ENCODE data around the gene OR2AG2. TPM values are rescaled to one million over a fixed set of nuclear protein-coding genes. Genes with fewer than 3 reads are reported as not detected.
A peak's percentile ranks its signal among the peaks of the same experiment; 100 is the strongest.

Gene OR2AG2
- total RNA-seq, 1 donor from 2014 or later, result 0.48 TPM

- no peak overlapping the region for H3K4me3 Mint-ChIP-seq (ENCODE audit: low read depth)
- no peaks in the 10 kb centered on the region for H3K27me3 Mint-ChIP-seq
- no peaks in the 10 kb centered on the region for H3K4me1 Mint-ChIP-seq (ENCODE audit: low read depth)
- no peaks in the 10 kb centered on the region for H3K36me3 Mint-ChIP-seq (ENCODE audit: insufficient read depth)
- TF ChIP-seq CTCF (IDR thresholded peaks at IDR 0.05; ENCODE audit: unreplicated experiment), result no peak
- H3K9me3 Mint-ChIP-seq (ENCODE audit: low read depth), result no peaks in the 10 kb centered on the region
- no peak overlapping the region for H3K27ac Mint-ChIP-seq
- no peak for DNase-seq (ENCODE audit: low spot score, unreplicated experiment)
Observed at GRCh38 chr11:6778518-6778917, 6.7 kb upstream of the OR2AG2 start.

GRCh38 chr11:6757373-6757967 lies 14.3 kb downstream of the OR2AG2 start:
- TF ChIP-seq CTCF (IDR thresholded peaks at IDR 0.05; ENCODE audit: unreplicated experiment), result peak; percentile 67

GRCh38 chr11:6755953-6756347 lies 15.8 kb downstream of the OR2AG2 start:
- DNase-seq (ENCODE audit: low spot score, unreplicated experiment), result no peak
- TF ChIP-seq CTCF (IDR thresholded peaks at IDR 0.05; ENCODE audit: unreplicated experiment), result no peak
- no peaks in the 10 kb centered on the region for H3K36me3 Mint-ChIP-seq (ENCODE audit: insufficient read depth)
- no peak overlapping the region for H3K27ac Mint-ChIP-seq
- H3K27me3 Mint-ChIP-seq, result peaks cover under 1% of the 10 kb centered on the region
- H3K4me3 Mint-ChIP-seq (ENCODE audit: low read depth), result no peak overlapping the region
- peaks cover 15% of the 10 kb centered on the region for H3K4me1 Mint-ChIP-seq (ENCODE audit: low read depth)
- H3K9me3 Mint-ChIP-seq (ENCODE audit: low read depth), result peaks cover under 1% of the 10 kb centered on the region

More at GRCh38 chr11:6757373-6757967, 14.3 kb downstream of the OR2AG2 start:
- Mint-ChIP-seq H3K9me3 (ENCODE audit: low read depth) (peaks cover 2% of the 10 kb centered on the region), H3K4me3 (ENCODE audit: low read depth) (no peak overlapping the region), H3K4me1 (ENCODE audit: low read depth) (peaks cover 15% of the 10 kb centered on the region), H3K27ac (no peak overlapping the region), H3K27me3 (no peaks in the 10 kb centered on the region), H3K36me3 (ENCODE audit: insufficient read depth) (no peaks in the 10 kb centered on the region)
- peak; percentile 16 for DNase-seq (ENCODE audit: low spot score, unreplicated experiment)

- TF ChIP-seq CTCF (IDR thresholded peaks at IDR 0.05; ENCODE audit: unreplicated experiment), result peak; percentile 81
- Mint-ChIP-seq H3K4me1 (ENCODE audit: low read depth) (peaks cover 15% of the 10 kb centered on the region), H3K27ac (no peak overlapping the region), H3K4me3 (ENCODE audit: low read depth) (no peak overlapping the region), H3K27me3 (peaks cover 3% of the 10 kb centered on the region), H3K36me3 (ENCODE audit: insufficient read depth) (no peaks in the 10 kb centered on the region), H3K9me3 (ENCODE audit: low read depth) (peaks cover 3% of the 10 kb centered on the region)
- peak; percentile 30 for DNase-seq (ENCODE audit: low spot score, unreplicated experiment)
Observed at GRCh38 chr11:6755303-6755952, 16.3 kb downstream of the OR2AG2 start.

- Mint-ChIP-seq H3K36me3 (ENCODE audit: insufficient read depth) (no peaks in the 10 kb centered on the region), H3K27ac (no peak overlapping the region), H3K4me3 (ENCODE audit: low read depth) (no peak overlapping the region), H3K27me3 (peaks cover 3% of the 10 kb centered on the region), H3K4me1 (ENCODE audit: low read depth) (no peaks in the 10 kb centered on the region), H3K9me3 (ENCODE audit: low read depth) (peaks cover 3% of the 10 kb centered on the region)
- no peak for DNase-seq (ENCODE audit: low spot score, unreplicated experiment)
- TF ChIP-seq CTCF (IDR thresholded peaks at IDR 0.05; ENCODE audit: unreplicated experiment), result no peak
Observed at GRCh38 chr11:6747097-6747668, 24.6 kb downstream of the OR2AG2 start.

Measured in progenitor cell of endocrine pancreas (in vitro differentiated cells).